ENCODE measurements around the gene KCNMA1. TPM values are rescaled to one million over a fixed set of nuclear protein-coding genes. Genes with fewer than 3 reads are reported as not detected.

KCNMA1 gene
- total RNA-seq, 1 donor from 2014 or later, result 94.3 TPM

GRCh38 chr10:77223526-77224460, 413.8 kb downstream of the KCNMA1 start:
- DNase-seq (ENCODE audit: extremely low spot score in 2 of 2), result no peak
- TF ChIP-seq, protein P1, sequence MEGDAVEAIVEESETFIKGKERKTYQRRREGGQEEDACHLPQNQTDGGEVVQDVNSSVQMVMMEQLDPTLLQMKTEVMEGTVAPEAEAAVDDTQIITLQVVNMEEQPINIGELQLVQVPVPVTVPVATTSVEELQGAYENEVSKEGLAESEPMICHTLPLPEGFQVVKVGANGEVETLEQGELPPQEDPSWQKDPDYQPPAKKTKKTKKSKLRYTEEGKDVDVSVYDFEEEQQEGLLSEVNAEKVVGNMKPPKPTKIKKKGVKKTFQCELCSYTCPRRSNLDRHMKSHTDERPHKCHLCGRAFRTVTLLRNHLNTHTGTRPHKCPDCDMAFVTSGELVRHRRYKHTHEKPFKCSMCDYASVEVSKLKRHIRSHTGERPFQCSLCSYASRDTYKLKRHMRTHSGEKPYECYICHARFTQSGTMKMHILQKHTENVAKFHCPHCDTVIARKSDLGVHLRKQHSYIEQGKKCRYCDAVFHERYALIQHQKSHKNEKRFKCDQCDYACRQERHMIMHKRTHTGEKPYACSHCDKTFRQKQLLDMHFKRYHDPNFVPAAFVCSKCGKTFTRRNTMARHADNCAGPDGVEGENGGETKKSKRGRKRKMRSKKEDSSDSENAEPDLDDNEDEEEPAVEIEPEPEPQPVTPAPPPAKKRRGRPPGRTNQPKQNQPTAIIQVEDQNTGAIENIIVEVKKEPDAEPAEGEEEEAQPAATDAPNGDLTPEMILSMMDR (IDR thresholded peaks at IDR 0.05), result no peak
- Histone ChIP-seq H3K27ac (no peak overlapping the region), H3K36me3 (no peaks in the 10 kb centered on the region), H3K9me3 (no peaks in the 10 kb centered on the region), H3K27me3 (no peaks in the 10 kb centered on the region), H3K4me1 (no peaks in the 10 kb centered on the region), H3K4me3 (no peak overlapping the region)
- intact Hi-C loops (cut with DNase I), result no loop called here

GRCh38 chr10:77220150-77220549, 417.5 kb downstream of the KCNMA1 start:
- Histone ChIP-seq H3K36me3 (no peaks in the 10 kb centered on the region), H3K4me3 (no peak overlapping the region), H3K9me3 (no peaks in the 10 kb centered on the region), H3K27ac (no peak overlapping the region), H3K27me3 (no peaks in the 10 kb centered on the region), H3K4me1 (no peaks in the 10 kb centered on the region)
- intact Hi-C loops (cut with DNase I), result no loop called here
- TF ChIP-seq POLR2AphosphoS5 (IDR thresholded peaks at IDR 0.05; ENCODE audit: insufficient read depth in 1 of 2, low read depth in 1 of 2) (no peak), POLR2A (IDR thresholded peaks at IDR 0.05) (no peak)
- TF ChIP-seq, protein P1 (IDR thresholded peaks at IDR 0.05), result no peak
- DNase-seq (ENCODE audit: extremely low spot score in 2 of 2), result no peak

- intact Hi-C loops (cut with DNase I), result no loop called here
- TF ChIP-seq POLR2AphosphoS5 (IDR thresholded peaks at IDR 0.05; ENCODE audit: insufficient read depth in 1 of 2, low read depth in 1 of 2) (no peak), POLR2A (IDR thresholded peaks at IDR 0.05) (no peak)
- TF ChIP-seq, protein P1 (IDR thresholded peaks at IDR 0.05), result no peak
Measured at GRCh38 chr10:77219046-77219445, 418.6 kb downstream of the KCNMA1 start.

DNA sequence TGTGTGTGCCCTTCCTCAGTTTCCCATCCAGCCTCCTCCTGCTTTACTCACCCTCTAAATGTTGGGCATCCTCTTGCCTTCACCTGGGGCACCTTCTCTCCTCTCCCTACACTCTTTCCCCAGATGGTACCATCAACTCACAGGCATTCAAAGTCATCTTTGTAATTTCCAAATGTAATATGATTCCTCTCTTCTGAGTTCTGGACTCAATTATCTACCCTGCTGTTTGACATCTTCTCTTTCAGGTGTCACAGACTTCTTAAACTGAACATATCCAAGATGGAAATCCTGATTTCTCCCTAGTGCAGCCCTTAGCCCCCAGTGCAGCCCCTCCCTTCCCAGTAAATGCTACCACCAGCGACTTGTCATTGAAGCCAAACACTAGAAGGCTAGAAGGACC, 422.8 kb downstream of the KCNMA1 start:
- H3K4me1 ChIP-seq, result no peaks in the 10 kb centered on the region
- no peaks in the 10 kb centered on the region for H3K36me3 ChIP-seq
- H3K27ac ChIP-seq, result no peak overlapping the region
- intact Hi-C loops (cut with DNase I), result no loop called here
- no peaks in the 10 kb centered on the region for H3K9me3 ChIP-seq
- no peak for DNase-seq (ENCODE audit: extremely low spot score in 2 of 2)
- TF ChIP-seq, protein P1 (IDR thresholded peaks at IDR 0.05), result no peak
- TF ChIP-seq POLR2AphosphoS5 (IDR thresholded peaks at IDR 0.05; ENCODE audit: insufficient read depth in 1 of 2, low read depth in 1 of 2) (no peak), POLR2A (IDR thresholded peaks at IDR 0.05) (no peak)
- H3K4me3 ChIP-seq, result no peak overlapping the region
- no peaks in the 10 kb centered on the region for H3K27me3 ChIP-seq

More at GRCh38 chr10:77219046-77219445, 418.6 kb downstream of the KCNMA1 start:
- Histone ChIP-seq H3K9me3 (no peaks in the 10 kb centered on the region), H3K27me3 (no peaks in the 10 kb centered on the region), H3K36me3 (no peaks in the 10 kb centered on the region), H3K4me3 (no peak overlapping the region), H3K27ac (no peak overlapping the region), H3K4me1 (no peaks in the 10 kb centered on the region)
- DNase-seq (ENCODE audit: extremely low spot score in 2 of 2), result no peak

- H3K36me3 ChIP-seq, result no peaks in the 10 kb centered on the region
- H3K27ac ChIP-seq, result no peak overlapping the region
- no peak overlapping the region for H3K4me3 ChIP-seq
- no peaks in the 10 kb centered on the region for H3K27me3 ChIP-seq
- DNase-seq (ENCODE audit: extremely low spot score in 2 of 2), result no peak
- intact Hi-C loops (cut with DNase I), result no loop called here
- no peaks in the 10 kb centered on the region for H3K4me1 ChIP-seq
- H3K9me3 ChIP-seq, result no peaks in the 10 kb centered on the region
- TF ChIP-seq POLR2A (IDR thresholded peaks at IDR 0.05), result no peak
- no peak for TF ChIP-seq POLR2AphosphoS5 (IDR thresholded peaks at IDR 0.05; ENCODE audit: insufficient read depth in 1 of 2, low read depth in 1 of 2)
- TF ChIP-seq, protein P1 (IDR thresholded peaks at IDR 0.05), result no peak
Measured at GRCh38 chr10:77212632-77213031, 425.0 kb downstream of the KCNMA1 start.

Data from vagina (tissue), 2 donors.